Immature natural killer cell (primary cell): ENCODE measurements around the gene ENOX1. TPM values are rescaled to one million over a fixed set of nuclear protein-coding genes. Genes with fewer than 3 reads are reported as not detected.

Experiments used
- DNase-seq, 3 donors: peaks; one replicate each; pipeline ENCODE4 v3.0.0; 2022; ENCODE audit warnings: mixed read lengths in 1 of 3
- H3K27ac Mint-ChIP-seq, 6 donors: one replicate each; pipeline ENCODE4 v1.8.0; 2020; ENCODE audit warnings: mixed read lengths in 6 of 6, mild to moderate bottlenecking in 5 of 6, inconsistent platforms in 4 of 6, moderate library complexity in 3 of 6
- H3K27me3 Mint-ChIP-seq, 3 donors: one replicate each; pipeline ENCODE4 v1.8.0; 2020 to 2021; ENCODE audit warnings: low read depth in 3 of 3, mild to moderate bottlenecking in 3 of 3, mixed read lengths in 3 of 3, moderate library complexity in 3 of 3, inconsistent platforms in 1 of 3
- H3K36me3 Mint-ChIP-seq, 3 donors: one replicate each; pipeline ENCODE4 v1.8.0; 2020; ENCODE audit warnings: mixed read lengths in 3 of 3, inconsistent platforms in 2 of 3, mild to moderate bottlenecking in 2 of 3
- H3K4me1 Mint-ChIP-seq, 2 donors: one replicate each; pipeline ENCODE4 v1.8.0; 2020; ENCODE audit warnings: inconsistent platforms in 2 of 2, mild to moderate bottlenecking in 2 of 2, mixed read lengths in 2 of 2, moderate library complexity in 1 of 2
- H3K4me3 Mint-ChIP-seq, 5 donors: one replicate each; pipeline ENCODE4 v1.8.0; 2020; ENCODE audit warnings: mild to moderate bottlenecking in 5 of 5, mixed read lengths in 5 of 5, inconsistent platforms in 3 of 5, moderate library complexity in 3 of 5
- H3K9me3 Mint-ChIP-seq, 6 donors: one replicate each; pipeline ENCODE4 v1.8.0; 2020; ENCODE audit warnings: mild to moderate bottlenecking in 6 of 6, mixed read lengths in 6 of 6, inconsistent platforms in 4 of 6, moderate library complexity in 3 of 6
- polyA plus RNA-seq, 3 donors: library from polyadenylated mRNA; unstranded; fragments of 300-500 nt; fragmentation: Illumina TruSeq; gene quantifications; one replicate each; pipeline ENCODE4 v1.2.3, GENCODE V29; 2021

Gene ENOX1
- polyA plus RNA-seq, 3 donors from 2014 or later: not detected

DNA sequence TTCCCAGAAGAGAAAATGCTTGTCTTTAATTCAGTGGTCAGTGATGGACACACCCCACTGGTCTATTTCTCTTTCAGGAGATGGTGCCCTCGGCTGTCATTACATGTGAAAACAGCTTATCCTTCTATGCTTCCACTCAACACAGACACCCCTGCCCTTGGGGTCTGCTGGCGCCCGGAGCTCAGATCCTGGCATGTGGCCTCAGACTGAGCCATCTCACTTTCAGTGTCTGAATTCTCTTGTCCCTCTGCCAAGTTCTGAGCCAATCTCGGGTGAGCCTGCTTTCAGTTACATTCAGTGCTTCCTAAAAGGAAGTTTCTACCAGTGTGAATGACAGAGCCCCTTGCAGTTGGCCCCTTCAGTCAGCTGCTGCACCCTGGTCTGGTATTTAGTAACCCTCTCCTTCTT is 469.8 kb downstream of the ENOX1 start:
- peaks cover 0 to 3% (median 0%) of the 10 kb centered on the region in 3 donors for H3K27me3 Mint-ChIP-seq
- H3K4me1 Mint-ChIP-seq: no peaks in the 10 kb centered on the region
- no peak overlapping the region for H3K27ac Mint-ChIP-seq
- no peaks in the 10 kb centered on the region for H3K36me3 Mint-ChIP-seq
- no peaks in the 10 kb centered on the region for H3K9me3 Mint-ChIP-seq
- no peak overlapping the region for H3K4me3 Mint-ChIP-seq
- no peak for DNase-seq

DNA sequence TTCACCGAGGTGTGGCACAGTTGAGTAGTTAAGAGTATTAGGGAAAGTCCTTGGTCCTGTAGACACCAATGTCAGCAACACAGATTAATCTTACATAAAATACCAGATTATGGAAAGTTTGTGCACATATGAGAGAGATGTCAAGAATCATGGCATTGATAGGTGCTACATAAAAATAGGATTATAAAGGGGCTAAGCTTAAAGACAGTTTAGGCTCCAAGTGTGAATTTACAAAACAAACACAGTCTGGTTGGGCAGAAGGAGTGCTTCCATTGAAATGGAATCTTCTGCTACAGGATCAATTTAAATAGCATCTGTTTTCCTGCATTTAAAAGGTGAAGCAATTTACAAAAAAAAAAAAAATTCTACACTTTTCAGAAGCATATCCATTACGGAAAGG is 470.5 kb downstream of the ENOX1 start:
- H3K36me3 Mint-ChIP-seq: no peaks in the 10 kb centered on the region
- H3K4me1 Mint-ChIP-seq: no peaks in the 10 kb centered on the region
- no peak overlapping the region for H3K4me3 Mint-ChIP-seq
- H3K27me3 Mint-ChIP-seq: peaks cover 0 to 3% (median 0%) of the 10 kb centered on the region in 3 donors
- no peaks in the 10 kb centered on the region for H3K9me3 Mint-ChIP-seq
- DNase-seq: no peak
- no peak overlapping the region for H3K27ac Mint-ChIP-seq

DNA sequence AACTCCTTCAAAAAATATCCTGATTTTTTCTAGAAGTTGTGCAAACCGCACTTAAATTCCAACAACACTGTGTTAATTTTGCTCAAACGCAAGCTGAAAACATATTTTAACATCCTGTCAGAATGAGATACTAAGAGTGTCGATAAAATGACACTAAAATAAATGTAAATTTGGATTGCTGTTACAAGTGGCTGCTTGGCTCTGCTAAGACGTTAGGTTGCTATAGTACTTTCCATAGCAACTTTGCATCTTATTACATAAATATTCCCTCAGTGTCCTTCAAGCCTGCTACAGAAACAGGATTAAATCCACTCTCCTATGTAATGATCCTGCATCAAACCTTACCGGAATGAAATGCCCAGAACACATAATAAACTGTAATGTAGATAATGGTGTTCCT is 471.2 kb downstream of the ENOX1 start:
- no peaks in the 10 kb centered on the region for H3K4me1 Mint-ChIP-seq

DNA sequence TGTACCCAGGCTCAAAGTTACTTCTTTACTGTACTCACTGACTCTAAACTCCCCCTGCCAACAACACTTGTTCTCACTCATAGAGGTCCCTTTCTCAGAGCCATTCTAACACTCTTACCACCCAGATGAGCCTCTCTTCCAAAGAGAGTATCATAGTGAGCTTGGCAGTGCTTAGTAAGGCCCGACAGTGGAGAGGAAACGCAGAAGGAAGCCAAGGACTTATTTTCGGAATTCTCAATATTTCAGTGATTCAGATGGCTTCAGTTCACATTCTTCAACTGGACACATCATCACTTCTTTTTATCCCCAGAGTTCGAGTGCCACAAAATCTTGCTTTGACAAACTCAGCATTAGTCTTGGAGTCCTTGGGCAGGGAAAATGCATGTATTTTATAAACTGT is 477.5 kb downstream of the ENOX1 start:
- no peaks in the 10 kb centered on the region for H3K36me3 Mint-ChIP-seq
- no peaks in the 10 kb centered on the region for H3K9me3 Mint-ChIP-seq
- peaks cover 0 to 4% (median 0%) of the 10 kb centered on the region in 3 donors for H3K27me3 Mint-ChIP-seq
- no peak overlapping the region for H3K4me3 Mint-ChIP-seq
- H3K4me1 Mint-ChIP-seq: no peaks in the 10 kb centered on the region
- H3K27ac Mint-ChIP-seq: no peak overlapping the region
- DNase-seq: no peak

More for the DNA sequence above, 471.2 kb downstream of the ENOX1 start:
- Mint-ChIP-seq H3K36me3 (no peaks in the 10 kb centered on the region), H3K4me3 (no peak overlapping the region), H3K27me3 (peaks cover 0 to 3% (median 0%) of the 10 kb centered on the region in 3 donors), H3K27ac (no peak overlapping the region), H3K9me3 (no peaks in the 10 kb centered on the region)
- no peak for DNase-seq

DNA sequence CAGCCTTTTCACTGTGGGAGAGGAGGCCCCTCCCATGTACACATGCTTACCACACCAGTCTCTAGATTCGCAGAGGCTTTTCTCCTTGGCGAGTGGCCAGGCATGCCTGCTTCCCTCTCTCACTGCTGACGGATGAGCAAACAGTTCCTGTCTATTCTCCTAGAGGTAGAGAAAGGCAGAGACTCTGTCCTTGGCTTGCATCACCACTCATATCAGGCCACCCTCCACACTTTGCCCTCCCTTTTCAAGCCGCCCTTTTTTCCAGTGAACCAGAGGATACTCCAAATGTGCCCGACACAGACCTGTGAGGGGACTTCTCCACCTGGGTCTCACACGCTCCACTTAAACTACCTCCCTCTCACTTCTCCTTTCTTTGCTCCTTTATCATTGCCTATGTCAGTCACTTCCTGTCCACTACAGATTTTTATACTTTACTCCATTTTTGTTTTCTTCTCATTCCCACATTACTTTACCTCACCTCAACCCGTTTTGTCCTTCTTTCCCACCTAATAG is 478.8 kb downstream of the ENOX1 start:
- no peak overlapping the region for H3K27ac Mint-ChIP-seq
- peaks cover 0 to 6% (median 0%) of the 10 kb centered on the region in 3 donors for H3K27me3 Mint-ChIP-seq
- H3K4me3 Mint-ChIP-seq: no peak overlapping the region
- H3K4me1 Mint-ChIP-seq: no peaks in the 10 kb centered on the region
- no peaks in the 10 kb centered on the region for H3K36me3 Mint-ChIP-seq
- no peak for DNase-seq
- no peaks in the 10 kb centered on the region for H3K9me3 Mint-ChIP-seq

DNA sequence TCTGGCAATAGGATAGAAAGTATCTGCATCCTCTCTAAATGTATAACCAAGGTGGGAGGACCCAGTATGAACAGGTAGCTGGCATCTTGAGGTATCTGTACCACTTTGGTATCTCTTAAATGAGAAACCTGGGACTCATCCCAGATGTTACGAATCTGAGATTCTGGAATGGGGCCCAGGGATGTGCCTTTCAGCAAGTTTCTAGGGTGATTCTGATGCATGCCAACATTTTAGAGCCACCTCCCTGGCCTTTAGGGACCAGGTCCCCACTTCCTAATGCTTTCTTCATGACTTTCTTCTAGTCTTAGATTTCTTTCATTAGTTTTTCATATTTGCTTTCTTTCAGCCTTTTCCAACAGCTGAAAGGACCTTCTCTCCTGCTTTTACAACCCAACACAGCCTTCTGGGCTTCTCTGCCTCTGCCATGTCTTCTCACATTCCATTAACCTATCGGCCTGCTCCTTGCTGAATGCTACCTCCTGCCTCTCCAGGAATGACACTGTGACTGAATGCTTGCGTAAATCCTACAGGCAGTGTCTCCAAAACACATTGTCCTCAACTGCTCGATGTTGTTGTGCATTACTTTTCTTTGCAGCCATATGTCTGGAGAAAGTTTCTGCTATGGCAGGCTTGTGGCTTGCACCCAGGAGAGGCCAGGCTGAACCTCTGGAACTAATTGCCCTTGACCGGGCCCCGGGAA is 479.4 kb downstream of the ENOX1 start:
- Mint-ChIP-seq H3K36me3 (no peaks in the 10 kb centered on the region), H3K4me1 (no peaks in the 10 kb centered on the region), H3K4me3 (no peak overlapping the region), H3K27me3 (peaks cover 0 to 6% (median 0%) of the 10 kb centered on the region in 3 donors), H3K9me3 (no peaks in the 10 kb centered on the region), H3K27ac (no peak overlapping the region)
- no peak for DNase-seq

DNA sequence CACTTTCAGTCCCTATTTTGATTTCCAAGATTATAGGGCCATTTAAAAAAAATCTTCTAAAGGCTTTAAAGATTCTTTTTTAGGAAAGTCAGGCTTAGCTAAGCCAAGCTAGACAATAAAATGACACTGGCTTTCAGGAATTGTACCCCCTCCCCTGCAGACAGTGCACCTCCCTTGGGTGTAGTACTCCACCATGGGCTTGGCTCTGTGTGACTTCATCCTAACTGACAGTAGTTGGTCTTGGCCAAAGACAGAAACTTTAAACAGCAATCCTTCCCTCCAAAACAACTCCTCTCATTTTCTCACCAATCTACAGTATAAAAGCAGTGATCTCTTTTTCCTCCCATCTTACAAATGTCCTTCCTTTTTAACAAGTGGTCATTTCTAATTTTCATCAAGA is 480.4 kb downstream of the ENOX1 start:
- H3K4me1 Mint-ChIP-seq: no peaks in the 10 kb centered on the region
- no peaks in the 10 kb centered on the region for H3K36me3 Mint-ChIP-seq
- no peak overlapping the region for H3K4me3 Mint-ChIP-seq
- H3K27ac Mint-ChIP-seq: peak overlapping the region in 1 of 6 donors; percentile 42
- no peak for DNase-seq
- peaks cover 0 to 6% (median 0%) of the 10 kb centered on the region in 3 donors for H3K27me3 Mint-ChIP-seq
- H3K9me3 Mint-ChIP-seq: no peaks in the 10 kb centered on the region

DNA sequence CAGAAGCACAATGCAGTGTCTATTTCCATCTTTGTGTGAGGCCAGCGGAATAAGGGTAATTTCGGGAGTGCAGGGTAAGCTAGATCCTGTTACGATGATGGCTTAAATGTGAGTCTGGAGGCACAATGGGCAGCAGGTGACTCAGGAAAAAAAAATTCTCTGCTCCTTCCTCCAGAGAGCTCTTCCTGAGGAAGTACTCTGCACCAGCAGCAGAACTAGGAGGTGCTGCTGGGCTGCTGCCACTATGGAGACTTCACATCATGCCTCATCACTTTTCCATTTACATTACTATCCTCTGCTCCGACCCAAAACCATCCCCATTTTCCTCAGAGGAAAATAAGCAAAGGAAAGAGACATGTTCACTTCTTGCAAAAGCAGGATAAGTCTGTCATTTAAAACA is 481.4 kb downstream of the ENOX1 start:
- H3K9me3 Mint-ChIP-seq: no peaks in the 10 kb centered on the region
- H3K27ac Mint-ChIP-seq: no peak overlapping the region
- H3K4me3 Mint-ChIP-seq: no peak overlapping the region
- no peaks in the 10 kb centered on the region for H3K4me1 Mint-ChIP-seq
- peaks cover 0 to 6% (median 0%) of the 10 kb centered on the region in 3 donors for H3K27me3 Mint-ChIP-seq
- H3K36me3 Mint-ChIP-seq: no peaks in the 10 kb centered on the region
- no peak for DNase-seq

DNA sequence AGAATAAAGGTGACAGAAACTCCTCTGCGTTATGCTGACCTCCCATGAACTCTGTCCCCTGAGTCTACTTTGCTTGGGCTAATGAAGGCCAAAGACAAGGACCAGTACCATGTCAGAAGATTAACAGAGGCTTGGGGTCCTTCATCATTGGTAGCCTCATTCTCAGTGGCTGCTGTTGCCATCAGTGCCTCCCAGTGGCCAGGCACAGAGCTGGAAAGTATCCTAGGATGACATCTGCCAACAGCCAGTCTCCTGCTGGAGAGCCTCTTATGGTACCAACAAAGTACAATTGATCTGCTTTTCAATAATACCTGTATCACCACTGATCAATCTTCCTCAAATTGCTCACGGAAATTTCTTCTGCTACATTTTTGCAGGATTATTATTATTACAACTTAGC is 481.8 kb downstream of the ENOX1 start:
- H3K27me3 Mint-ChIP-seq: peaks cover 0 to 6% (median 0%) of the 10 kb centered on the region in 3 donors
- no peaks in the 10 kb centered on the region for H3K36me3 Mint-ChIP-seq
- no peaks in the 10 kb centered on the region for H3K4me1 Mint-ChIP-seq
- no peak overlapping the region for H3K27ac Mint-ChIP-seq
- H3K9me3 Mint-ChIP-seq: no peaks in the 10 kb centered on the region
- no peak overlapping the region for H3K4me3 Mint-ChIP-seq
- no peak for DNase-seq

DNA sequence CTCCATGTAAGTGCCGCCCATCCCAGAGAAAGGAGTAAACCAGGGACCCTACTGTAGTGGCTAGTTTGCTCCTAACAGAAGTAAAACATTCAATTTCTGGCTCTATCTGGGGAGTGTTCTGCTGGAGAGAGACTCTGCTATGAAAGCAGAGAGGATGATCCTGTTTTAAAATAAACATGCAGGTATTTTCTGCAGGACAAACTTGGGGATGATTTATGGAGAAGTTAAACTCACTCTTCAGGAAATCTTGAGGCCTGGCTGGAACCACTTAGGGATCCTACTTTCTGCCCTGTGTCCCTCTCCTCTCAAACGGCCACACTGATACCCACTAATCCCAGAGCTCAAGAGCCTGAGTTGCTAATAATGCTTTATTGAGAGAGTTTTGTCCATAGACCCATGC is 482.3 kb downstream of the ENOX1 start:
- Mint-ChIP-seq H3K27ac (no peak overlapping the region), H3K36me3 (no peaks in the 10 kb centered on the region), H3K9me3 (no peaks in the 10 kb centered on the region), H3K4me3 (no peak overlapping the region), H3K27me3 (peaks cover 0 to 6% (median 2%) of the 10 kb centered on the region in 3 donors), H3K4me1 (no peaks in the 10 kb centered on the region)
- DNase-seq: no peak

DNA sequence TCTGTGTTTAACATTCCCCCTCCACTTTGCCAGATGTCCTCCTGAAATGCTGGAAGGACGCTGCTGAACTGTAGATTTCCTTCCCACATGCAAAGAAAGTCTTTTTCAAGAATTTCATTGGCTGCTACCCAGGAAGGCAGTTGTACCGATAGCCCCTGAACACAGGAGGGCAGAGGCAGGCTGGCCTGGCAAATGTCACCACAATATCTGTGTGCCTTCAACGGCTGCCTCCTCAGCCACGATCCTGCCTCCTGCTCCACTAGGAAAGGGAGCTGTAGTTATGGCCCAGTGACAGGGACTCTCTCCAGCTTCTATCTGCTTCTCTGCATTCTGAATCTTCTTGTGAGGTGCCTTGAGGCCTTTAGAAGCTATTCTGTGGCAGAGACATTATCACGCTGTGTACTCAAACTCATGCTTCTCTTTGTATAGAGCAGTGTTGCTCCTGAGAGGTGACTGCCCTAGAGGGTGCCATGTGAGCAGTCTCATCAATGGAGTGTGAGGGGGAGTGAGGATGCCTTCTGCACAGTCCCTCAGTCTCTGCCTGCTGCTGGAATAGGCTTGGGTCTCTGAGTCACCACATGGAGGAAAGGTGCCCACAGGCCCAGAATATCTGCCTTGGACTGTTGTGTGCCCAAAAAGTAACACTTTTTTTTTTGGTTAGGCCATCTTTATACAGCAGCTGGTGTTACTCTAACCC is 483.6 kb downstream of the ENOX1 start:
- DNase-seq: no peak
- no peaks in the 10 kb centered on the region for H3K4me1 Mint-ChIP-seq
- H3K4me3 Mint-ChIP-seq: no peak overlapping the region
- H3K27me3 Mint-ChIP-seq: peaks cover 0 to 13% (median 2%) of the 10 kb centered on the region in 3 donors
- no peak overlapping the region for H3K27ac Mint-ChIP-seq
- H3K36me3 Mint-ChIP-seq: no peaks in the 10 kb centered on the region
- H3K9me3 Mint-ChIP-seq: no peaks in the 10 kb centered on the region

DNA sequence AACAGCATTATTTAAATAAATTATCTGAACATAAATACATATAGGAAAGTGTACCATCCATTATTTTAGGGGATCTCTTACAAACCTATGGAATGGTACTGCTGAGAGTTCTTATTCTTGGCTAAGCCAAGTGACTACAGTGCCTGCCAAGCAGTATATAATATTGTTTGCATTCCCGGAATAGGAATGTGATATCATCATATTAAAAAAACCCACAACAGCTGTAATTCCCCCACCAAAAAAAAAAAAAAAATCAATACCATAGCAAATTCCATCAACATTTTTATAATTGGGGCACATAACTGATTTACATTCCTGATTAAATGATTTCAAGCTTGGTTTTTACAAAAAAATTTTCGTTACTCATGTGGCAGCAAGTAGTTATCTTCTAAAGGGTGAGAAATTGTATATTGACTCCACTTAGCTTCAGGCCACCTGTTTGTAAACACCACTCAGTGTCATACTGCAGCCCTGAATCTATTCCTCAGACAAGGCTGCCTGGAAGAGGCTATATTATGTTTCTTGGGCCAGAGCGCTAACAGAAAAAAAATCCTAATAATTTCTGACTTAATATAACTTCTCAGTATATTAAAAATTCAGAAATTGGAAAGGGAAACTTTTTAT is 485.3 kb downstream of the ENOX1 start:
- H3K36me3 Mint-ChIP-seq: no peaks in the 10 kb centered on the region
- H3K9me3 Mint-ChIP-seq: no peaks in the 10 kb centered on the region
- peaks cover 2 to 15% (median 5%) of the 10 kb centered on the region in 3 donors for H3K27me3 Mint-ChIP-seq
- no peak overlapping the region for H3K4me3 Mint-ChIP-seq
- no peaks in the 10 kb centered on the region for H3K4me1 Mint-ChIP-seq
- DNase-seq: no peak
- no peak overlapping the region for H3K27ac Mint-ChIP-seq

DNA sequence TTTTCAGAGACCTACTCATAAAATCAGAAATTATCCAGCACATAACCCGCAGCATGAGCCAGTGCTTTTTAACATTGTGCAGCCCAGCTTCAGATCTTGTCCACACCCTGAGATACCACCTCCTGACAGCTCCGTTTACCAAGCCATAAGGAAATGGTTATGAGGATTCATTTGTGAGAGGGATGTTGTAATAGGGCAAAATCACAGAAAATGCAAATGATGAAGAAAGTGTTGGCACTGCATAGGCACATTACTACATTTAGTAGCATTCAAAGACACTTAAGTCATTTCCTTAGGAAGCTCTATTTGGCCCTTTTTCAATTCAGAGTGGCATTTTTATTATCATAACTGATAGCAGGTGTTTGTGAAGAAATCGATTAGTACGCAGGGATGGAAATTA is 485.9 kb downstream of the ENOX1 start:
- Mint-ChIP-seq H3K4me3 (no peak overlapping the region), H3K9me3 (no peaks in the 10 kb centered on the region), H3K27me3 (peaks cover 2 to 15% (median 8%) of the 10 kb centered on the region in 3 donors), H3K36me3 (no peaks in the 10 kb centered on the region), H3K27ac (no peak overlapping the region), H3K4me1 (no peaks in the 10 kb centered on the region)
- DNase-seq: no peak

DNA sequence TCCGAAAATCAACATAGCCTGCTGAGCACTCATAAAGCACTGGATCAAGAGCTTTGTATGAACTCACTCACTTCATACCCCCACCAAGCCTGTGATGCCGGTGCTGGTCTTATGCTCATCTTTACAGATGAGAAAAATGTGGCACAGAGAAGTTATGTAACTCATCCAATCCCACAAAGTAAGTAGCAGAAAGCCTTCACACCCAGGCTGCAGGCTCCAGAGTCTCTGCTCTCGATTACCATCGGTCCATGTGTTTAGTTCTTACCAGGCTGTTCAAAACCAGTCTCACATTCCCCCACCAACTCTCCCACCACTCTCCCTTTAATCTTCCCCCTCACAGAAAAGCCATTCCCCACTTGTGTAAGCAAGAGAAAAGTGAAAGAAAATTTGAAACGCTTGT is 487.4 kb downstream of the ENOX1 start:
- Mint-ChIP-seq H3K4me3 (no peak overlapping the region), H3K9me3 (no peaks in the 10 kb centered on the region), H3K27me3 (peaks cover 2 to 11% (median 8%) of the 10 kb centered on the region in 3 donors), H3K4me1 (no peaks in the 10 kb centered on the region), H3K36me3 (no peaks in the 10 kb centered on the region), H3K27ac (no peak overlapping the region)
- DNase-seq: no peak
